Ovary (tissue), 9 donors: ENCODE results near the gene WWTR1. TPM values are rescaled to one million over a fixed set of nuclear protein-coding genes. Genes with fewer than 3 reads are reported as not detected.

Source experiments
- DNase-seq, 5 donors: peaks; one replicate each; pipeline ENCODE4 v3.0.0-alpha.2; 2019 to 2020
- H3K27ac ChIP-seq, 2 donors: fragments of 200-600 bp; one replicate each; pipeline versions ENCODE4 v1.5.1 to v1.8.0; 2019 to 2022
- H3K27me3 ChIP-seq: fragments of 200-600 bp; one replicate; pipeline ENCODE4 v1.8.0; 2022
- H3K36me3 ChIP-seq: fragments of 200-600 bp; sonication (generic); one replicate; pipeline ENCODE4 v1.5.1; 2019
- H3K4me1 ChIP-seq: one replicate; pipeline ENCODE4 v1.8.1; 2013; ENCODE audit warnings: mild to moderate bottlenecking, moderate library complexity; ENCODE audit not compliant: insufficient read depth
- H3K4me3 ChIP-seq: fragments of 200-600 bp; sonication (generic); one replicate; pipeline ENCODE4 v1.5.1; 2017
- H3K9me3 ChIP-seq, 2 donors: fragments of 200-600 bp in 1 of 2; sonication (generic) in 1 of 2; one replicate each; pipeline versions ENCODE4 v1.5.1 to v1.8.1; 2013 to 2019; ENCODE audit warnings: mild to moderate bottlenecking in 1 of 2, moderate library complexity in 1 of 2
- EP300 ChIP-seq: sonication (generic); formaldehyde crosslinking; IDR thresholded peaks from one replicate; pipeline ENCODE4 v1.6.1; 2017; ENCODE audit warnings: antibody characterized with exemption
- POLR2A ChIP-seq: fragments of 450-650 bp; IDR thresholded peaks from one replicate; pipeline ENCODE4 v1.6.1; 2017; ENCODE audit warnings: antibody characterized with exemption, mild to moderate bottlenecking, moderate library complexity
- WGBS, 3 donors: extraction: QIAGEN DNeasy Blood & Tissue Kit in 1 of 3; methylation state at CpG; one replicate each; pipeline versions ENCODE4 v1.1.5 to v1.1.7; 2013 to 2017; 5-methylcytosine and 5-hydroxymethylcytosine counted together
- intact Hi-C, 4 donors: fragments of 100-400 bp; cut with DNase I; formaldehyde crosslinking; loops; one replicate each; pipeline versions ENCODE4 v1.11.0 to v1.15.1; 2022 to 2023
- polyA plus RNA-seq, 2 donors: library from polyadenylated mRNA; stranded (reverse); fragments of 200-250 nt in 1 of 2; fragments of 350-450 nt in 1 of 2; fragmentation: Illumina TruSeq in 1 of 2; extraction: RNeasy Lipid Tissue Mini Kit (QIAGEN cat#74804) in 1 of 2; gene quantifications; one replicate each; pipeline ENCODE4 v1.2.3, GENCODE V29; 2013 to 2014
- total RNA-seq, 7 donors: library from RNA; depleted of rRNA in 2 of 7; stranded (reverse); fragments of >200 nt in 2 of 7; fragmentation: NEBNext Ultra II Directional in 3 of 7; extraction: Animal tissue kit (Norgen Biotek cat#: 25700) in 3 of 7; gene quantifications; one replicate each; pipeline versions ENCODE4 v1.1.0 to v1.2.4, GENCODE V29; 2016 to 2023
- TF ChIP-seq, protein P1 (sequence below), 3 donors: fragments of 450-650 bp in 2 of 3; fragments of 200-600 bp in 1 of 3; IDR thresholded peaks; one replicate each; pipeline versions ENCODE4 v1.5.1 to v1.8.0; 2016 to 2022; ENCODE audit warnings: antibody characterized with exemption in 3 of 3, mild to moderate bottlenecking in 1 of 3
- donor health status: DM: no; HTN: no; CAD: no; lungs with moderate emphysema.
- donor health status: DM: no; HTN: no; CAD: no.
- donor health status: Bipolar disorder and iron deficiency.
- donor health status: DM: yes; HTN: yes; CAD: no.
- donor health status: DM: no; HTN: no; CAD: no.
- donor health status: DM: yes; HTN: yes; CAD: no.

WWTR1 gene
- total and polyA plus RNA-seq, 9 donors: 65.4 to 160 (median 96.4) TPM

DNA sequence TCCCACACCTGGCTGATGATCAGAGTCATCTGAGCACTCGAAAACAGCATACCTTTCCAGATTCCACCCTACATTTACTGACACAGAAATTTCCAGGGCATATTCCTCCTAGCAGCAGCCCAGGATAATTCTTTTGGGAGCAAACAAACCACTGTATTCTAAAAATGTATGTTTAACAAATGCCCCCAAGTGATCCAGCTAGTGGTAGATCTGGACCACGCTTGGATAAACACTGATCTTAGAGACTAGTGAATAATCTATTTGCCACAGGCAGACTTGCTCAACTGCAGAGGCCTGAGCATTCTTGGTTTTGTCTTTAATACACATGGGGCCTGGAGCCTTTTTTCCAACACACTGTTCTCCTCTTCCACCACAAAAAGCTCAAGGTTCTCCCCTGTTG, 93.7 kb downstream of the WWTR1 start:
- Histone ChIP-seq H3K36me3 (no peaks in the 10 kb centered on the region), H3K9me3 (no peaks in the 10 kb centered on the region), H3K4me1 (peaks cover 14% of the 10 kb centered on the region), H3K27me3 (no peaks in the 10 kb centered on the region), H3K4me3 (no peak overlapping the region), H3K27ac (no peak overlapping the region)
- no peak for DNase-seq
- TF ChIP-seq EP300 (no peak), POLR2A (no peak)
- TF ChIP-seq, protein P1, sequence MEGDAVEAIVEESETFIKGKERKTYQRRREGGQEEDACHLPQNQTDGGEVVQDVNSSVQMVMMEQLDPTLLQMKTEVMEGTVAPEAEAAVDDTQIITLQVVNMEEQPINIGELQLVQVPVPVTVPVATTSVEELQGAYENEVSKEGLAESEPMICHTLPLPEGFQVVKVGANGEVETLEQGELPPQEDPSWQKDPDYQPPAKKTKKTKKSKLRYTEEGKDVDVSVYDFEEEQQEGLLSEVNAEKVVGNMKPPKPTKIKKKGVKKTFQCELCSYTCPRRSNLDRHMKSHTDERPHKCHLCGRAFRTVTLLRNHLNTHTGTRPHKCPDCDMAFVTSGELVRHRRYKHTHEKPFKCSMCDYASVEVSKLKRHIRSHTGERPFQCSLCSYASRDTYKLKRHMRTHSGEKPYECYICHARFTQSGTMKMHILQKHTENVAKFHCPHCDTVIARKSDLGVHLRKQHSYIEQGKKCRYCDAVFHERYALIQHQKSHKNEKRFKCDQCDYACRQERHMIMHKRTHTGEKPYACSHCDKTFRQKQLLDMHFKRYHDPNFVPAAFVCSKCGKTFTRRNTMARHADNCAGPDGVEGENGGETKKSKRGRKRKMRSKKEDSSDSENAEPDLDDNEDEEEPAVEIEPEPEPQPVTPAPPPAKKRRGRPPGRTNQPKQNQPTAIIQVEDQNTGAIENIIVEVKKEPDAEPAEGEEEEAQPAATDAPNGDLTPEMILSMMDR (IDR thresholded peaks at IDR 0.05): no peak
- 95 to 99% (median 98%) methylated on average over 2 of the region's 2 CpGs for WGBS, 3 donors
- intact Hi-C loops: no loop called here

DNA sequence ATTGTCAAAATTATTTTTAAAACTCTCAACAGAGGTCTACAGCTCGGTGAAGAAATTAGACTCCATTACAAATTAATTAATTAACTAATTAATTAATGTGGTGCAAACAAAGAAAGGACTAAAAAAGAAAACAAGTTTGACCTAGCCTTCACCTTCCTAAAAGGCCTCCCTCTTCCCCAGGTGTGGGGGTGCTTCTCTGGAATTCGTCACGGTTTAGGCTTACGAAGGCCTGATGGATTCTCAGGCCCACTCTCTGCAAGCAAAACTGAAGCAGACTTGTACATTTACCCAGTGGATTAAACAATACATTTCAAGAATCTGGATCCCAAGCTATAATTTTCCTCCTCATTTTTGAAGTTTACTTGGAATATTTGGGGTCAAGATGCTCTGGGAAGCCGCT, 94.7 kb downstream of the WWTR1 start:
- Histone ChIP-seq H3K9me3 (no peaks in the 10 kb centered on the region), H3K4me3 (no peak overlapping the region), H3K27ac (no peak overlapping the region), H3K36me3 (no peaks in the 10 kb centered on the region), H3K4me1 (peaks cover 14% of the 10 kb centered on the region), H3K27me3 (no peaks in the 10 kb centered on the region)
- intact Hi-C loops: no loop called here
- WGBS, 3 donors: 77 to 89% (median 81%) methylated on average over 5 of the region's 5 CpGs
- DNase-seq: no peak
- TF ChIP-seq, protein P1 (IDR thresholded peaks at IDR 0.05): no peak
- TF ChIP-seq EP300 (no peak), POLR2A (no peak)

DNA sequence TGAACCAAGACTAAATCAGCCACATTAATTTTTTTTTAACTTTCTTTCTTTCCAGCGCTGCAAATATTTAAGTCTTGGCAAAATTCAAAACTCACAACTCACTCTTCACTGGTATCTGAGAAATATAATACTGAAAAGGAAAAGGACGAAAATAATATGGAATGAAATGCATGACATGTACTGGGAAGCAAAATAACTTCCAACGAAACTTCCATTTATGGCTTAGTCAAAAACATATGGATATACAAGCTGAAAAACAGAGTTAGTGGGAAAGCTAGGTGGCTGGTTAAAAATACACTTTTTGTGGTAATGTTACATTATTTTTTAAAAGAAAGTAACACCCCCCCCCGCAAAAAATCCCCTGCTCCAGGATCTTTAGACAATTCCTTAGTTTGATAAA, 97.2 kb downstream of the WWTR1 start:
- H3K4me1 ChIP-seq: peaks cover 13% of the 10 kb centered on the region
- DNase-seq: no peak
- no peak overlapping the region for H3K4me3 ChIP-seq
- no peak for TF ChIP-seq EP300
- TF ChIP-seq, protein P1 (IDR thresholded peaks at IDR 0.05): no peak
- no peak for TF ChIP-seq POLR2A
- no peak overlapping the region for H3K27ac ChIP-seq
- 60 to 72% (median 69%) methylated on average over 4 of the region's 4 CpGs for WGBS, 3 donors
- intact Hi-C loops: no loop called here
- no peaks in the 10 kb centered on the region for H3K36me3 ChIP-seq
- H3K27me3 ChIP-seq: no peaks in the 10 kb centered on the region
- H3K9me3 ChIP-seq: no peaks in the 10 kb centered on the region

DNA sequence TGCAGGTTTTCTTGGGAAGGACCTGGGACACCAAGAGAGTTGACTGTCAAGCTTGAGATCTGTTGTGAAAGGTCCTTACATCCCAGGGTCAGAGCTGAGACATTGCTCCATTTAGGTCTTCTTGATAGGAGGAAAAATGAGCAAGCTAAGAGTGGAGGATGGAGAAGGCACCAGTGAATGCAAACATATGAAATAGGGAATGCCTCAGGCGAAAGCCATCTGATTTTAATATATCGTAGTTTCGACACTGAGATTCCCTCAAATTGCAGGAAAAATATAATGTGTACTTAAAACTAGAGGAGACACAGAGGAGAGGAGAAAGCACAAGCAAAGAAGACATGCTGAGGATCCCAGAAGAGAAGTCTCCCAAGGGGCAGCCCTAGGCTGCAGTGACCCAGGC, 97.8 kb downstream of the WWTR1 start:
- Histone ChIP-seq H3K27ac (no peak overlapping the region), H3K27me3 (no peaks in the 10 kb centered on the region), H3K4me1 (peaks cover 13% of the 10 kb centered on the region), H3K9me3 (no peaks in the 10 kb centered on the region), H3K36me3 (no peaks in the 10 kb centered on the region), H3K4me3 (no peak overlapping the region)
- TF ChIP-seq, protein P1 (IDR thresholded peaks at IDR 0.05): no peak
- TF ChIP-seq POLR2A: no peak
- no peak for TF ChIP-seq EP300
- intact Hi-C loops: no loop called here
- WGBS, 3 donors: 91 to 95% (median 94%) methylated on average over 3 of the region's 3 CpGs
- no peak for DNase-seq

DNA sequence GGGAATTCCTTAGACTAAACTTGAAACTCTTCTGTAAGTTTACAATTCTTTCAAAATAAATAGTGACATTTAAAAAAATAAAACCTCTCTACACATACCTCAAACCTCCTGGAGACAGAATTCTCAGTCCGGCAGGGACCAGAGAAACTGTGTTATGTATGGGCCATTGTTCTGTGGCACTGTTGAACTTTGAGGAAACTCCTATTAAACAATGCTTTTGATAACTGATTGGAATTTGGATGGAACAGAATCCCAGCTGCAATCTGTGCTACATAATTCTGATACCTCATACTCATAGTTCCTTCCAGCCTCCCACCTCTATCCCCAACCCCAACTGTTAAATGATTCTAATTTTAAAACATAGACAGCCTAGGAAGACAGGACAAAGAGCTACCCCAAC, 98.3 kb downstream of the WWTR1 start:
- Histone ChIP-seq H3K9me3 (no peaks in the 10 kb centered on the region), H3K4me3 (no peak overlapping the region), H3K27ac (no peak overlapping the region), H3K27me3 (no peaks in the 10 kb centered on the region), H3K36me3 (no peaks in the 10 kb centered on the region), H3K4me1 (peaks cover 11% of the 10 kb centered on the region)
- intact Hi-C loops: no loop called here
- TF ChIP-seq POLR2A: no peak
- TF ChIP-seq, protein P1 (IDR thresholded peaks at IDR 0.05): no peak
- TF ChIP-seq EP300: no peak
- WGBS, 3 donors: 78 to 95% (median 83%) methylated on average over 1 of the region's 1 CpG
- DNase-seq: no peak
